GM19468 (cell line): ENCODE data around the gene STK11.
"Not testable (repeated sequence)": the region's sequence is repeated elsewhere in the genome, so short reads cannot be mapped to it uniquely, and the experiment has no call there.

Experiments used
- ATAC-seq: cut with Tn5 transposase; IDR thresholded peaks from one replicate; pipeline ENCODE4 v1.9.1; 2021; ENCODE audit warnings: mild to moderate bottlenecking, moderate library complexity, moderate number of reproducible peaks; ENCODE audit not compliant: unreplicated experiment; ENCODE audit errors: extremely low read depth

STK11 gene

GRCh38 chr19:1206150-1206863, 729 bp downstream of the STK11 start:
- ATAC-seq: no peak

DNA sequence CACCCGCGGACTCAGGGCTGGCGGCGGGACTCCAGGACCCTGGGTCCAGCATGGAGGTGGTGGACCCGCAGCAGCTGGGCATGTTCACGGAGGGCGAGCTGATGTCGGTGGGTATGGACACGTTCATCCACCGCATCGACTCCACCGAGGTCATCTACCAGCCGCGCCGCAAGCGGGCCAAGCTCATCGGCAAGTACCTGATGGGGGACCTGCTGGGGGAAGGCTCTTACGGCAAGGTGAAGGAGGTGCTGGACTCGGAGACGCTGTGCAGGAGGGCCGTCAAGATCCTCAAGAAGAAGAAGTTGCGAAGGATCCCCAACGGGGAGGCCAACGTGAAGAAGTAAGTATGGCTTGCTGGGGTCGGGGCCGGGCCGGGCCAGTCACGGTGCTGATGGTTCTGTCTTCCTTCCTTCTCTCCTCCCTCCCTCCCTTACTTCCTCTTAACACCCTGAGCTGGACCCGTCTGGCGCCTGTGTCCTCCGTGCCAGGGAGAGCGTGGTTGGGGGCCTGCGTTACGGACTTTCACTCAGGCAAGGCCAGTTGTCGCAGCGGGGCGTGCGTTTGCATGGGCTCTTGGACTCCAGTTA, 1.4 kb downstream of the STK11 start:
- ATAC-seq: no peak

DNA sequence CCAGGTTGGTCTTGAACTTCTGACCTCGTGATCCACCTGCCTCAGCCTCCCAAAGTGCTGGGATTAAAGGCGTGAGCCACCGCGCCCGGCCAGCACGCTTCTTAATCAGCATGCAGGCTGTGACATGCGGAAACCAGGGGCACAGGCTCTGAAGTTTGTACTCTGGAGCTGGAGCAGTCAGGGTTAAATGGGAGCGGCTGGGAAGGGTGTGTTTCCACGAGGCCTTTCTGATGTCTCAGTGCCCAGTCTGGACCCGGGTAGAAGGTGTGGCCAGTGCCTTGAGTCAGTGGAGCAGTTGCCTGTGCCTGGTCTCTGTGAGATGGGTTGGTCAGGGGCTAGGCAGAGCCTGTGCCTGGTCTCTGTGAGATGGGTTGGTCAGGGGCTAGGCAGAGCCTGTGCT, 3.3 kb downstream of the STK11 start:
- ATAC-seq: not testable (repeated sequence)

GRCh38 chr19:1210227-1210538, 4.6 kb downstream of the STK11 start:
- ATAC-seq: no peak

GRCh38 chr19:1211494-1212234, 6.1 kb downstream of the STK11 start:
- ATAC-seq: no peak

DNA sequence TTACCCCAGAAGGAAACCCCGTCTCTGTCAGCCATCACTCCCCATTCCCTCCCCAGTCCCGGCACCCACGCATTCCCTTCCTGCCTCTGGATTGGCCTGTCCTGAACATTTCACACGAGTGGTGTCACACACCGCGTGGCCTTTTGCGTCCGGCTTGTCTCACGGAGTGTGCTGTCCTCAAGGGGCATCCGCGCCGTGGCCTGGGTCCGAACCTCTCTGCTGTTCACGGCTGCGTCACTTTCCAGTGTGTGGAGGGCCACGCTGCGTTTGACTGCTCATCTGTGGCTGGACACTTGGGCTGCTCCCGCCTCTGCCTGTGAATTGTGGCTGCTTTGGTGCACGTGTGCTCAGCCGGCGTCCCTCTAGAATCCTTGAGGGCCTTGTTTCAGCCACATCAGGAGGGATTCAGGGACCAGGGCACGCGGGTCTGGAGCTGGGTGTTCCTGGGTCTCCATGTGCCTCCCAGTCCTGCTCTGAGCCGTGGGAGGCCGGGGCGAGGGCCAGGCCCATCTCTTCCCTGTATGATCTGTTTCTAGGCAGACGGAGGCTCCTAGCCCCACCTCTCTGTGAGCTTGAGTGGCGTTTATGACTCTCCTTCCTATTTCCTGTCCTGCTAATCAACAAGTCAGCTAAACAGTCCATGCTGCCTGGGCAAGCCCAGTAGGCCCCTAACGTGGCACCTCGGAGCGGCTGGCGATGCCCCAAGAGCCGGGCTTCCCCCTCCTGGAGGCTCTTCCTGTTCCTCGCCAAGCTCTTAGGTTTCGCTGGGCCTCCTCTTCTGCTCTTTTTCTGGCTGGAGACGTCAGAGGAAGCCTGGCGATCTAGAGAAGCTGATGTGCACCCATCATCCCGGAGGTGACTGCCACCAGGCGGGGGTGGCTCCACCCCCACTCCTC, 8.1 kb downstream of the STK11 start:
- no peak for ATAC-seq

- ATAC-seq: no peak
Measured at GRCh38 chr19:1214299-1214861, 8.8 kb downstream of the STK11 start.

GRCh38 chr19:1214862-1215731, 9.5 kb downstream of the STK11 start:
- ATAC-seq: no peak

DNA sequence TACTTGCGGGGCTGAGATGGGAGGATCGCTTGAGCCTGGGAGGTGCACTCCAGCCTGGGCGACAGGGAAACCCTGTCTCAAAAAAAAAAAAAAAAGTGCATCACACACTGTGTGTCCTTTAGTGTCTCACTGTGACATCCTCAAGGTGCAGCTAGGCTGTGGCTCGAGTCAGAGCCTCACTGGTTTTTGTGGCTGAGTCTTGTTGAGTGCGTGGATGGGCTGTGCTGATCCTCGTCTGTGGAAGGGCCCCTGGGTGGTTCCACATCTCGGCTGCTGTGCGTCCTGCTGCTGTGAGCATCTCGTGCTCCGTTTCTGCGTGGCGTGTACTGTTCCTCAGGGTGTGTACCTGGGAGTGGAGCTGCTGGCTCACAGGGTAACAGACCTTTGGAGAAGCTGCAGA, 11.2 kb downstream of the STK11 start:
- ATAC-seq: no peak

DNA sequence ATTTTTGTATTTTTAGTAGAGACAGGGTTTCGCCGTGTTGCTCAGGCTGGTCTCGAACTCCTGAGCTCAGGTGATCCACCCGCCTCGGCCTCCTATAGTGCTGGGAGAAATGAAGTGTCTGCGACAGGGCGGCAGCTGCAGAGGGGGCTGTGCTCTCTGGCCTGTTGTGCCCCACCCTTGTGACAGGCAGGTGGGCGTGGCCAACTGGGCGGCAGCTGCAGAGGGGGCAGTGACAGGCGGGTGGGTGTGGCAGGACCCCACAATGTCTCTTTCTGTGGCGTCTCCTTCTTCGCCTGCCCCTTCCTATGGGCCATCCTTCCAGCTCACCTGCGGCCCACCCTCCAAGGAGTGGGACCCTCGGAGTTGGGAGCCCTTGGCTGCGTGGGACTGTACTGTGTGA, 11.8 kb downstream of the STK11 start:
- ATAC-seq: no peak

GRCh38 chr19:1218751-1219567, 13.4 kb downstream of the STK11 start:
- ATAC-seq: no peak

DNA sequence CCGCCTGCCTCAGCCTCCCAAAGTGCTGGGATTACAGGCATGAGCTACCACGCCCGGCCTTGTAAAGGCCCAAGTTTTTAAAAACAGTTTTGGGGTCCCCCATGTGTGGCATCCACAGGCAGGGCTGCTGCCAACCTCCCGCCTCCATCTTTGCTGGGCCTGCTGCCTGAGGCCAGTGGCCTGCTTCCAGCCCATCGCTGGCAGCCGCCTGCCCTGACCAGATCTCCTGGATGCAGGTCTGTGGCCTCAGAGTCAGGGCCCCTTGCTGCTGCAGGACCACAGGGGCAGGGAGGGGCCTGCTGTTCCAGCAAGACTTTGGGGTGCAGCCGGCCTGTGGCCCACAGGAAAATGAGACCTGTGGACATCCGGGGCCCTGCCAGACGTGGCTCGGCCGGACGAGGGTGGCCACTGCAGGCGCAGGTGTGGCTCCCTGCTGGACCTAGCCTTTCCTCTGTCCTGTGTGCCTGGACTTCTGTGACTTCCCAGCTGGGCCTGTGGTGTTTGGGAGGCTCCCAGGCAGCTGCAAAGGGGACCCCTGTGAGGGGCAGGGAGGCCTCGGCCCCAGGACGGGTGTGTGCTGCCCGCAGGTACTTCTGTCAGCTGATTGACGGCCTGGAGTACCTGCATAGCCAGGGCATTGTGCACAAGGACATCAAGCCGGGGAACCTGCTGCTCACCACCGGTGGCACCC, 14.4 kb downstream of the STK11 start:
- no peak for ATAC-seq

GRCh38 chr19:1220477-1220930, 14.9 kb downstream of the STK11 start:
- no peak for ATAC-seq

GRCh38 chr19:1220976-1221903, 15.7 kb downstream of the STK11 start:
- ATAC-seq: no peak

GRCh38 chr19:1221904-1222255, 16.3 kb downstream of the STK11 start:
- no peak for ATAC-seq

- ATAC-seq: no peak
Measured at GRCh38 chr19:1222394-1222793, 16.8 kb downstream of the STK11 start.
